Measurements from ENCODE around the gene HJV. TPM values are rescaled to one million over a fixed set of nuclear protein-coding genes. Genes with fewer than 3 reads are reported as not detected.
A peak's percentile ranks its signal among the peaks of the same experiment; 100 is the strongest.

Gene HJV
- total and polyA plus RNA-seq, 2 experiments from 2014 or later = not detected

DNA sequence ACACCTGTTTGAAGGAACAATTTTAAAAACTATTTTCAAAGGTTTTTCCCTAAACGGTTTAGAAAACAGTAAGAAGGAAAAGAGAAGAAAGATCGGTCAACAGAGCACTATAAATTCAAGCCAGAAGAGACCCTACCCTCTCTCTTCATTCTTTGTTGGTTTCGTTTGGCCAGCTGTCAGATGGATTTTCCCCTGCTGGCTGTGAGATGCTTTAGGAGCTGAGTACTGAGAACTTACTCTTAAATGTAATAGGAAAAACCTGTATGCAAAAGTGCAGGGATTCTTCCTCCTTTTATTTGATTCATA is 23.9 kb downstream of the HJV start:
- no peak for DNase-seq (ENCODE audit: low read depth in 1 of 2, low spot score in 1 of 2)
- Histone ChIP-seq H3K4me1 (ENCODE audit: low read depth) (peaks cover 33% of the 10 kb centered on the region), H3K36me3 (peaks cover 27% of the 10 kb centered on the region), H3K9me3 (ENCODE audit: low read depth) (no peaks in the 10 kb centered on the region), H3K27me3 (no peaks in the 10 kb centered on the region), H3K4me3 (peak overlapping the region; percentile 98), H3K27ac (peak overlapping the region; percentile 92)
- TF ChIP-seq, protein P1, sequence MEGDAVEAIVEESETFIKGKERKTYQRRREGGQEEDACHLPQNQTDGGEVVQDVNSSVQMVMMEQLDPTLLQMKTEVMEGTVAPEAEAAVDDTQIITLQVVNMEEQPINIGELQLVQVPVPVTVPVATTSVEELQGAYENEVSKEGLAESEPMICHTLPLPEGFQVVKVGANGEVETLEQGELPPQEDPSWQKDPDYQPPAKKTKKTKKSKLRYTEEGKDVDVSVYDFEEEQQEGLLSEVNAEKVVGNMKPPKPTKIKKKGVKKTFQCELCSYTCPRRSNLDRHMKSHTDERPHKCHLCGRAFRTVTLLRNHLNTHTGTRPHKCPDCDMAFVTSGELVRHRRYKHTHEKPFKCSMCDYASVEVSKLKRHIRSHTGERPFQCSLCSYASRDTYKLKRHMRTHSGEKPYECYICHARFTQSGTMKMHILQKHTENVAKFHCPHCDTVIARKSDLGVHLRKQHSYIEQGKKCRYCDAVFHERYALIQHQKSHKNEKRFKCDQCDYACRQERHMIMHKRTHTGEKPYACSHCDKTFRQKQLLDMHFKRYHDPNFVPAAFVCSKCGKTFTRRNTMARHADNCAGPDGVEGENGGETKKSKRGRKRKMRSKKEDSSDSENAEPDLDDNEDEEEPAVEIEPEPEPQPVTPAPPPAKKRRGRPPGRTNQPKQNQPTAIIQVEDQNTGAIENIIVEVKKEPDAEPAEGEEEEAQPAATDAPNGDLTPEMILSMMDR (IDR thresholded peaks at IDR 0.05; ENCODE audit: low read depth, low read length) = no peak

DNA sequence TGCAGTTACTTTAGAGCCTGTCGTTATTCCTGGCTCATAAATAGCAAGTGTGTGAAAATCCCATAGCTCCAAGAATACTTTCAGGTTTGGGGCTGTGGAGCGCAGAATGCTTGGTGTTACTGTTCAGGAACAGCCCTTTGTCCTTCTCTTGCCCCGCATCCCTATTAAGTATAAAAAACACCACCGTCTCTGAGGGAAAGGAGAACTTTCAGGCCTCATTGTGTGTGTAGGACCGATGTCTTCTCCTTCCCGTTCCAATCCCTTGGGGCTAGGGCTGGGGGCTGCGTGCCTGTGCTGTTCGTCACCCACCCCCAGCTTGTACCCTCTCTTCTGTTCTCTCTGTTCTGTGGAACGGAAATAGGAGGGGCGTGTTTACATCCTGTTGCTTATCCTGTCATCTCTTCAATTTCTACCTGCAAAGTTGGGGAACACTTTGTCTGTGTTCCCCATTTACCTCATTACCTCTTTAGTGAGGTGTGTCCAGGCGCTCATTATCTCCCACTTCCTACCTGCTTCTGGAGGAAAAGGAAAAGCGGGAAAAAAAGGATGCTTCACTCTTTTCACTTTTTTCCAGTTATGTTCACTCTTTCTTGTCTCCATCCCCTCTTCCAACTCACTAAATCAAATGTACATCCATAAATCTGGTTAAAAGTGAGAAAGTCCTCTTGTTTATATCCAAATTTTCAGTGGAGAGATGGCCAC is 24.4 kb downstream of the HJV start:
- no peak for DNase-seq (ENCODE audit: low read depth in 1 of 2, low spot score in 1 of 2)
- no peaks in the 10 kb centered on the region for H3K9me3 ChIP-seq (ENCODE audit: low read depth)
- H3K27me3 ChIP-seq = no peaks in the 10 kb centered on the region
- H3K4me1 ChIP-seq (ENCODE audit: low read depth) = peaks cover 36% of the 10 kb centered on the region
- peak overlapping the region; percentile 92 for H3K27ac ChIP-seq
- peak overlapping the region; percentile 98 for H3K4me3 ChIP-seq
- H3K36me3 ChIP-seq = peaks cover 30% of the 10 kb centered on the region
- TF ChIP-seq, protein P1 (IDR thresholded peaks at IDR 0.05; ENCODE audit: low read depth, low read length) = no peak

DNA sequence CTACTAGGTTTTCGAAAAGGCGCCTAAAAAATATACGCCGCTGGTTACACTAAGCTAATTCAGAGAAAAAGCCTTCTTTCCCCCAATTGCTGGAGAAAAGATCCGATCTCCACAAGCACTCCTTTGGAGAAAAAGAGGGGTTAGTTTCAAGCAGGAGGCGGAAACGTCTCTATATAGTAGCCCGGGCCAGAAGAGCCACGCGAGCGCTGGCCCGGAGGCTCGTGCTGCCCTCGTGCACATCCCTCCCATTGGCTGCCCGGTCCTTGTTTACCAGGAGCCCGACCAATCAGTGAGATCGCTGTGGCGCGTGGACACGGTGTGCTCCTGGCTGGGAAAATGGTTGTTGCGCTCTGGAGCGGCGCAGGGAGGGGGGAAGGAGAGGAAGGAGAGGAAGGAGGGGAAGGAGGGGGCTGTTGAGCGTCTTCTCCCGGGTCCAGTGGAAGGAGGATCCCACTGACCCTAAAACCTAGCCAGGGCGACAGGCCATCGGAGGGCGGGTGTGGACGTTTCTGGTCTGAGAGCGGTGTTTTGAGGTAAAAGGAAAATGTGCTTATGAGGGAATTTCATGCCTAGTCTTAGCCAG is 25.0 kb downstream of the HJV start, which contains the start of gene TXNIP:
Gene TXNIP, minus strand, starts transcription at position 147 of the 583 bp plus-strand sequence. CDS start 313 bp downstream, outside the sequence.
- no peaks in the 10 kb centered on the region for H3K27me3 ChIP-seq
- TF ChIP-seq, protein P1 (IDR thresholded peaks at IDR 0.05; ENCODE audit: low read depth, low read length) = no peak
- peak within 1 kb of the TSS; percentile 92 for H3K27ac ChIP-seq
- peak; percentile 99 for DNase-seq (ENCODE audit: low read depth in 1 of 2, low spot score in 1 of 2)
- peaks cover 30% of the 10 kb centered on the region for H3K36me3 ChIP-seq
- no peaks in the 10 kb centered on the region for H3K9me3 ChIP-seq (ENCODE audit: low read depth)
- H3K4me1 ChIP-seq (ENCODE audit: low read depth) = peaks cover 36% of the 10 kb centered on the region
- H3K4me3 ChIP-seq = peak within 1 kb of the TSS; percentile 98

DNA sequence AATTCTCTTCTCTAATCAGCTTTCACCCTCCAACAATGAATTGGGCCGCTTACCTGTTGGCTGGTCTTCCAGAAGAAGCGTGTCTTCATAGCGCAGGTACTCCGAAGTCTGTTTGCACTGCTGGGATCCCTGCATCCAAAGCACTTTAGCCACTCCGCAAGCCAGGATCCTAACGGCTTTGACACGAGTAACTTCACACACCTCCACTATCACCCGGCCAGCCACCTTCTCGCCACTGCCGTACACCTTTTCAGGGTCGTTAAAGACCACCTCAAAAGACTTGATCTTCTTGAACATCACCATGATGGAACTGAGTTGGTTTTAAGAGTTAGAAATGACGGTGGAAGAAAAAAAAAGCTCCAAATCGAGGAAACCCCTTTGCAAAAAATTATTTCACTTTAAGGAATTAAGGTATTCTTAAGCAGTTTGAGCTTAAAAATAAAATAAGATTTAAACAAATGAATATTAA is 25.5 kb downstream of the HJV start:
- peaks cover 30% of the 10 kb centered on the region for H3K36me3 ChIP-seq
- peak overlapping the region; percentile 98 for H3K4me3 ChIP-seq
- no peaks in the 10 kb centered on the region for H3K9me3 ChIP-seq (ENCODE audit: low read depth)
- no peaks in the 10 kb centered on the region for H3K27me3 ChIP-seq
- H3K4me1 ChIP-seq (ENCODE audit: low read depth) = peaks cover 36% of the 10 kb centered on the region
- peak in 1 of 2 donors; percentile 39 for DNase-seq (ENCODE audit: low read depth in 1 of 2, low spot score in 1 of 2)
- TF ChIP-seq, protein P1 (IDR thresholded peaks at IDR 0.05; ENCODE audit: low read depth, low read length) = no peak
- H3K27ac ChIP-seq = peak overlapping the region; percentile 92

DNA sequence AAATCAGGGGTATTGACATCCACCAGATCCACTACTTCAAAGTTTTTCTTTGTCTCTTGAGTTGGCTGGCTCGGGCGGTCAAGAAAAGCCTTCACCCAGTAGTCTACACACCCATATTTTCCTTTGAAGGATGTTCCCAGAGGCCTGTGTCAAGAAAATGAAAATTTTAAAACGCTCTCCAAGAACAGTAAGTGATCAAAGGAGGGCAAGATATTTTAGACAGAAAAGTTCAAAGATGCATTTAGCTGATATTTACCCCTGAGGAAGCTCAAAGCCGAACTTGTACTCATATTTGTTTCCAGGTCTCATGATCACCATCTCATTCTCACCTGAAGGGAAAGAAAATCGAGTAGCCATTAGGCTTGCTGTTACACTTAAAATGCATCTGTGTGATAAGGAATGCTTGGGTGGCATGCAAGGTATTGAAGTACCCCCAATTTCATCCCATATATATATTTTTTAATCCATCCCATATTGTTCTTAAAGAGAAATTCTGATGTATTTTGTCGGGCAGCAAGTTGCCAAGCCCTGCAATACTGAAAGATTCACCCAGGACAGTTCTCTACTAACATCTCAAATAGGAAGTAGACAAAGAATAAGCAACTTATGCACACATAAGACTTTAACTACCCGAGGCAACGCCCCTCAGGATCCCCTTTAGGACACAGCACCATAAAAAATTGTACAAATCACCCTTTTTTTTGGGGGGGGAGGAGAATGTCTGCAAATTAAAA is 26.2 kb downstream of the HJV start:
- peak overlapping the region; percentile 92 for H3K27ac ChIP-seq
- peaks cover 30% of the 10 kb centered on the region for H3K36me3 ChIP-seq
- DNase-seq (ENCODE audit: low read depth in 1 of 2, low spot score in 1 of 2) = no peak

More for the DNA sequence above, 26.2 kb downstream of the HJV start:
- peak overlapping the region; percentile 98 for H3K4me3 ChIP-seq
- H3K27me3 ChIP-seq = no peaks in the 10 kb centered on the region
- peaks cover 36% of the 10 kb centered on the region for H3K4me1 ChIP-seq (ENCODE audit: low read depth)
- no peaks in the 10 kb centered on the region for H3K9me3 ChIP-seq (ENCODE audit: low read depth)
- TF ChIP-seq, protein P1 (IDR thresholded peaks at IDR 0.05; ENCODE audit: low read depth, low read length) = no peak

Measured in cardiac muscle cell (in vitro differentiated cells and primary cell).